COLO829 (cell line): ENCODE results near the gene RGS13.

Experiments used
- DNase-seq: peaks from one replicate; pipeline ENCODE4 v3.0.0; 2012; ENCODE audit warnings: low spot score

The RGS13 gene

GRCh38 chr1:192626366-192627179 is 9.4 kb upstream of the RGS13 start:
- no peak for DNase-seq

DNA sequence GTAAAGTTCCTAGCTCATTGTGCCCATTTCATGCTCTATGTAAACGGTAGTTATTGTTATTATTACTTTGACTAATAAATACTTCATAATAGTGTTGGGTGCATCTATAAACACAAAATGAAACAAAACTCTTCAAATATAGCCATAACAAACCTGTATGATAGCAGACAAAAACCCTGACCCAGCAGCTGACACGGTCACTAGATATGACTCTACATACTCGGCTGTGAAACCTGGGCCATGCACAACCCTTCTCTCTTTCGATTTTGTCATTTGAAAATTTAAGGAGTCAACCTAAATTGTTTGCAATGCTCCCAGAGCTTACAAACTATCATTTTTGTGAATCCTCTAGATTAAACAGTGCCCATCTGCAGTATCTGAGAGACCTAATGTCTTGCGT is 8.0 kb upstream of the RGS13 start:
- DNase-seq, result no peak

DNA sequence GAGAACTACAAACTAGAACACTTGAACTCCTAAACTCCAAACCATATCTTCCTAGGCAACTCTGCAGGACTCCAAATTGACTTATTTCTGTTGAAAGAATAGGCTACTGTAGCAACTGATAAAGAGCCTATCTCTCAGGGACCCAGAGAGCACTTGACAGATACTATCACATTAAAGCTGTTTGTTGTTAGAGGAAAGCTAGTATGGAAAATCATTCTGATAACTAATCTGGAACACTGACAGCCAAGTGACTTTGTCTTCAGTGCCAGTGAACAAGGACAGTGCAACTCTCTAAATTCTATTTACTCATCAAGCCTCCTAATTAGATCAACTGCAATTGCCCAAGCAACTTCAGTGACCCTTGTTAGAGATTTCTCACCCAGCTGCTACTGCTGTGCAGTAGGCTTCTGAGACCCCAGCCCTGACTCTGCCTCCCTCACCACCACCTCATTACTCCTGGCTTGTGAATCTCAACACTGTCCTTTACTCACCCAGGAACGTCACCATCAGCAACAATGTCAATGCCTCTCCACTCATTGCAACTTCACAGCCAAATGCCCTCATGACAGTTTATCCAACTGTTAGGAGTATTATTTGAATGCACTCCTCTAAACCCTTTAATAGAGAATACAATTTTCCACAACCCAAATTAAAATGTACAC is 7.4 kb upstream of the RGS13 start:
- DNase-seq, result no peak

- no peak for DNase-seq
These were observed 6.3 kb upstream of the RGS13 start for GRCh38 chr1:192629612-192630011.

GRCh38 chr1:192630521-192631287 is 5.2 kb upstream of the RGS13 start:
- DNase-seq, result no peak

DNA sequence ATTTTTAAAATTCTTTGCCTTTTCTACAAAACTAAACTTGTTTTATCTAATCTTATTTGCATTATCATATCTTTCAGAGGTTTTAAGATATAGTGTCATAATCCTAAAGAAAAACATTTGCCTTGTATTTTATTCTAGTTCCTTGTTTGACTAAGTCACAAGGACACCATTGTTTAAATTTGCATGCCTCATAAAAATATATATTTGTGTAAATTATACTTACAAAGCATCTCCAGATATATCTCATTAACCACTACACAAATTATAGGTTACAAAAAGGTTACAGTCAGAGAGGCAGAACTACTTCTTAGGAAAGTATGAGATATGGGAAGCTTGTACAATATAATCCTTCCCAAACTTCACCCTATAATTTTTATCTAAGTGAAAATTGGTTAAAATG is 4.2 kb upstream of the RGS13 start:
- no peak for DNase-seq

DNA sequence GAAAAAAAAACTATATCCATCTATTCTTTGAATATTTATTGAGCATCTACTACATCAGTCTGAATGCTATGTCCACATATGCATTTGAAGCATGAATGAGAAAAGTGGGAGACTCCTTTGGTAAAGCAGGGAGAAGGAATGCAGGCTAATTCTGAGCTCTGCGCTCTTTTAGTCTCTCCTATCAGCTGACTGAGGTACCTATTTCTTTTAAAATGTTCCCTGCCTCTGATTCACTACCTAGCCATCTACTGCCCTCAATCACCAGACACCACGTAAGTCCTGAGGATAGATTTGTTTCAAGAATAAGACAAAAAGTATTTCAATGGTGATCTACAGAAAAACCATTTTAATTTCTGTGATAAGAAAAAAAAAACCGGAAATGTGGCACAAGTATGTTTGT is 3.8 kb upstream of the RGS13 start:
- DNase-seq, result no peak

DNA sequence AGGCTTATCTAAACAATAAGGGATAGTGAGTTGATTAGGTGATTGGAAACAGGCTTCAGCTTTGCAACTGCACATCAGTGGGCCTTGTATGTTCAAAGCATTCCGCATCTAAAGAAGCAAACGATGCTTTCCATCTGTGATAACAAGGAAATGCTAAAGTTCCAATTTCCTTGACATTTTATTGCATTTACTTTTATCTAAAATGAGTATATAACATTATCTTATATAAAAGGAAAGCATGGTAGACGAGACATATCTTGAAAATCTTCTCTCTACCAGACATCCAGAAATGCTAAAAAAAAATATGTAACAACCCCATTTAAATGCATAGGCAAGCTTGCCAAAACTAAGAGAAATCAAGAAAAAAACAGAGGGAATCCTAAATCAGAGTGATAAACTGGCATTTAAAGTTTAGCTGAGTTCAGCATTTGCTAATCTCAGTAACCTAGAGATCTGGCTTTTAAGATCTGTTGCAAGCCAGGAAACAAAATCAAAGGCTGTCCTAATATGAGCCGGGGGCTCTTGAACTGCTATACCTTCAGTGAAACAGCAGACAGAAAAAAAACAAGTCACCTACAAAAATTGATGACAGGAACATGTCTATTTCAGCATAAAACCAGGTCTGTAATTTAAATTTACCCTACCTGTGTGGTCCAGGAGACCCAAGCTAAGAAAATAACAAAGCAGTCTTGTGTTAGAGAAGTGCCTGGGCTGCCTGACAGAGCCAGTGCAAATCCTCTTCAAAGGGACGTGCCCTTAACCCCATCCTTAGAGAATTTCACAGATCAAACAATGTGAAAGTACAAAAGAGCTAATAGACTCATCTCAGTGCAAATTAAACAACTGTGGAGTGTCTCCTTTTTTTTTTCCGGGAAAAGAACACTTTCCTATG is 3.1 kb upstream of the RGS13 start:
- DNase-seq, result no peak

DNA sequence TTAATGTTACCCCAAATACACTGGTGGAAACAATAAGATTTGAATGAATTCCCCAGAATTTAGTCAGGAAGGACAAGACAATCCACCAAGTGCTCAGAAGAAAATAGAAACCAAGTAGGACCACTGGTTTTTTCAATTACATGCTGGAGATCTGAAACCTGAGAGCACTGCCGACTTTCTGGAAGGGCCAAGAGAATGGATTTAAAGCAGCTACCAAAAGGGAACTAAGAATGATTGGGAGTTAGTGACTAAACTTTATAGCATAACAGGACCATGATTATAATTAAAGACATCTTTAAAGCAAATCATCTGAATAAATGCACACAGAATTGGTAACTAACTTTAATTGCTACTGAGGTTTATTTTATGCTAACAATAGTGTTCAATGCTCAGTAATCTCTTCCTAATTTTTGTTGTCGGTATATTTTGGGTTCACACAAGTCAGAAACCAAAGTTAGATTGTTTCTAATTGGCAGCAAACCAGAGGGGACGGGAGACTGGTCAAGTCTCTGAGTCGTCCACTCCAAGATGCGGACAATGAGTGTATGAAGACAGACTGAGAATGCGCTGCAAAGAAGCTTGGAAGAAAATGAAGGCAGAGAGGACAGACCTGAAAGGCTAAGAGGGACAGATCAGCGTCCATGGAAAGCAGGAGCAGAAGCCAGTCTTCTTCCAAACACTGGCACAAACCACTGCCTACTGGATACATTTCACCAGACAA is 2.3 kb upstream of the RGS13 start:
- no peak for DNase-seq

- no peak for DNase-seq
These were observed 906 bp upstream of the RGS13 start for GRCh38 chr1:192635041-192635440.

DNA sequence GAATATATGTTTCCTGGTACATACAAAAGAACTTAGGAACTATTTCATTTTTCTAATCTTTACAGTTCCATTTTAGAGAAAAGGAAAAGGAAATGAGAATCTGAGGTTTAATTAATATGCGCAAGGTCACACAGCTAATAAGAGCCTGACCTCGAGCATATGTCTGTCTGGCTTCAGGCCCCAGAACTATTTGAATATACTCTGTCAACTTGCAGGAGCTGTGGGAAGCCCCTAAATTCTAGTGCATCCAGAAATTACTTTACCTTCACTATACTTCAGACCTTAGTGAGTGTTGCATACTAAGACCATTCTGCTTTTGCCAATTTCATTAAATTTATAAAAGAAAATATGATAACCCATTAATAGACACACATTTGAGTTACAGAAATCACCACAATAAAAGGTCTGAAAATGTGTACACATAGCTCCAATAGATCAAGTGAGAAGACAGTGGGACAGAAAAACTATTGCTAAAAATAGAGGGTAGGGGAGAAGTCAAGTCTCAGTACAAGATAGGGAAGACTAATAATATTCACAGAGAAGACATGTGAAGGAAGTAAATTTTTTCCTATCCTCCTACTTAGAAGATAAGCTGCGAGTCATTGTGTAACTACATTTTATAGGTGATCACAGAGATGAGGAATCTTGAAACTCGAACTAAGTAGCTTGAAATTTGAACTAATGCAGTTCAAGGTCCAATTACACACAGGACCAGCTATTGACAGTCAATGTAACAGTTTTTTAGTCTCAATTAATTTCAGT is 3.8 kb downstream of the RGS13 start:
- DNase-seq, result peak; percentile 28

GRCh38 chr1:192652159-192652558 is 16.2 kb downstream of the RGS13 start:
- DNase-seq, result no peak

GRCh38 chr1:192654120-192654519 is 18.2 kb downstream of the RGS13 start:
- no peak for DNase-seq

DNA sequence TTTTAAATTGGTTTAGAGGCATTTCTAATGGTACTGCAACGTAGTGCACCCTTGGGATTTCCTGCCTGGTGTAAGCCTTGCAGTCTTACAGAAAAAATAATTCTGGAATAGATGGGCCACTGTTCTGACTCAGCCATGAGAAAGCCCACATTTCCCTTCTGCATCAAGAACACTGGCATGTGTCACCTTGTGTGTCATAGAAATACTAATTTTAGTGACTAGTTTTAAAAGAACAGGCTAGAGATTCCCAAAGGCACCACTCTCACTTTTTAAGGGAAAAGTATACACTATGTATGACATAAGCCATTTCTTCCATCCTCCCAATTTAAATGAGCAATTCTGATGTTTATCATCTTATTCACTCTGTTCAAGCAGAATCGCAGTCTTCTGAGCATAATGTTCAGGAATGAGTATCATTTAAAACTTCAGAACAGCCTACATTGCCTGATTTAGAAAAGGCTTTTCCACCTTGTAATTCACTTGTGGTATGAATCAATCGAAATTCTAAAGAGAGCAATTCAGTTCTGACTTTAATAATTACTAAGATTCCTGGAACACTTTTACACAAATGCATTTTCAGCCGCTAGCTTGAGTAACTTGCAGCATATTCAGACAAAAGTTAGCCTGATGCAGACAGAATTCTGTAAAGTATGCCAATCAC is 18.8 kb downstream of the RGS13 start:
- DNase-seq, result peak; percentile 47

DNA sequence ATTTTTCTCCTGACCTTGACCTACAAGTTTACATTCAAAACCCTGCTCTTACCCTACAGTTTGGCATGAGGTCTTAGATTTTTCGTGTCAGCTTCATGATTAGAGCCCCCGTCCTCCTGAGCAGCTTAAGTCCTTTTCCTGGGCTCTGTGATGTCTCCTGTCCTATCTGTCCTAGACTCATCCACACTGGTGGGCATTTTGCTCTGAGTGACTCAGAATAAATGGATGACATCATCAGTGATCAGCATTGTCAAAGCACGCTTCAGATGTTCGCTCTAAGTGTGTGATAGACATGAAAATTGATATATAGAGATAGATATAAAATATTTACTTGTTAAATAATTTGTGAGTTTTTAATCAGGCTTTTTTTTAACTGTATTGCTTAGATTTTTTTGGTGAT is 21.8 kb downstream of the RGS13 start:
- no peak for DNase-seq

DNA sequence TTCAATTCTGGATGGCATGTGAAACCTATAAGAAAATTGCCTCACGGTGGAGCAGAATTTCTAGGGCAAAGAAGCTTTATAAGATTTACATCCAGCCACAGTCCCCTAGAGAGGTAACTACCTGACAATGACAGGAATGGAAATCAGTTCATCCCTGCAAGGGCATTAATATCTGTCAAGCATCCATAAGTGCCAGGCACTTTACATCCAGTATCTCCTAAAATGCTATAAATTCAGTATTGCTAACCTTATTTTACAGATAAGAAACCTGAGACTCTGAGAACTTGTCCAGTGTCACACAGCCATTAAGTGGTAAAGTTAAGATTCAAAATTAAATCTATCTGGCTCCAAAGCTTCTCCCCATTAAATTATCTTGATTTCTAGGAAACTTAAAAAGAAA is 22.3 kb downstream of the RGS13 start:
- DNase-seq, result no peak

GRCh38 chr1:192660613-192661012 is 24.7 kb downstream of the RGS13 start:
- no peak for DNase-seq

- no peak for DNase-seq
These were observed 32.5 kb downstream of the RGS13 start for GRCh38 chr1:192668409-192668983.

- DNase-seq, result no peak
These were observed 33.2 kb downstream of the RGS13 start for GRCh38 chr1:192669174-192669573.

DNA sequence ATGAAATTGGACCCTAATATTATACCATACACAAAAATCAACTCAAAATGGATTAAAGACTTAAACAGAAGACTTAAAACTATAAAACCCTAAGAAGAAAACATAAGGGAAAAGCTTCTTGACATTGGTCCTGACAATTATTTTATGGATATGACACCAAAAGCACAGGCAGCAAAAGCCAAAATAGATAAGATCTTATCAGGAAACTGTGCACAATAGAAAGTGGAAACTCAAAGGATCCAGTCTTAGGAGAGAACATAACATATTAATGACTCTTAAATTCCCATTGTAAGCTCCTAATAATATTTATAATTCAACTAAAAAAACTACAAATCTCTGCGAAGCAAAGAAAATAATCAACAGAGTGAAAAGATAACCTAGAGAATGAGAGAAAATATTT is 39.8 kb downstream of the RGS13 start:
- DNase-seq, result no peak
